Caco-2 (cell line): ENCODE results near the gene AJAP1. TPM values are rescaled to one million over a fixed set of nuclear protein-coding genes. Genes with fewer than 3 reads are reported as not detected.

Experiments
- BruUV-seq: library from RNA; stranded (reverse); fragments of 400-500 nt; replicated peaks from 2 replicates; lab custom pipeline; 2021; lab: Mats Ljungman, UMichigan
- CTCF ChIA-PET: fragments of 300-600 bp; sonication (Branson Sonifier 250); formaldehyde crosslinking; loops from one replicate; lab custom pipeline; 2022; ENCODE audit warnings: antibody characterized with exemption; lab: Charles Lee
- POLR2A ChIA-PET: fragments of 300-600 bp; sonication (Branson Sonifier 250); formaldehyde crosslinking; loops from one replicate; lab custom pipeline; 2022; ENCODE audit warnings: antibody characterized with exemption; lab: Charles Lee
- DNase-seq, 2 experiments: peaks; one replicate each; pipeline versions ENCODE4 v3.0.0 to v3.0.0-alpha.2; 2020 to 2022
- H3K27me3 ChIP-seq: replicated peaks from 2 replicates; pipeline ENCODE4 v1.6.0; 2011; ENCODE audit warnings: low read length; ENCODE audit not compliant: control insufficient read depth, insufficient read depth
- H3K36me3 ChIP-seq: 2 replicates; pipeline ENCODE4 v1.5.1; 2011; ENCODE audit warnings: low read length; ENCODE audit not compliant: control insufficient read depth, insufficient read depth
- H3K4me1 ChIP-seq: fragments of 250-450 bp; sonication (Bioruptor Pico); 2 replicates; pipeline ENCODE4 v1.5.1; 2020; ENCODE audit warnings: mild to moderate bottlenecking
- H3K4me3 ChIP-seq: 2 replicates; pipeline ENCODE4 v1.5.1; 2011; ENCODE audit warnings: low read depth, mild to moderate bottlenecking, control low read depth, low read length
- H3K9me3 ChIP-seq: fragments of 250-450 bp; sonication (Bioruptor Pico); 2 replicates; pipeline ENCODE4 v1.5.1; 2020; ENCODE audit warnings: mild to moderate bottlenecking, moderate library complexity
- H3K27ac Mint-ChIP-seq: one replicate; pipeline ENCODE4 v1.8.0; 2022; ENCODE audit warnings: mixed read lengths; ENCODE audit not compliant: unreplicated experiment
- H3K27me3 Mint-ChIP-seq: one replicate; pipeline ENCODE4 v1.8.0; 2022; ENCODE audit warnings: mixed read lengths; ENCODE audit not compliant: insufficient read depth, unreplicated experiment
- H3K36me3 Mint-ChIP-seq: one replicate; pipeline ENCODE4 v1.8.0; 2022; ENCODE audit warnings: mild to moderate bottlenecking, mixed read lengths; ENCODE audit not compliant: insufficient read depth, unreplicated experiment
- H3K4me1 Mint-ChIP-seq: one replicate; pipeline ENCODE4 v1.8.0; 2022; ENCODE audit warnings: low read depth, mixed read lengths; ENCODE audit not compliant: unreplicated experiment
- H3K4me3 Mint-ChIP-seq: one replicate; pipeline ENCODE4 v1.8.0; 2022; ENCODE audit warnings: mild to moderate bottlenecking, moderate library complexity, mixed read lengths; ENCODE audit not compliant: unreplicated experiment
- H3K9me3 Mint-ChIP-seq: one replicate; pipeline ENCODE4 v1.8.0; 2022; ENCODE audit warnings: mixed read lengths; ENCODE audit not compliant: unreplicated experiment
- intact Hi-C: fragments of 100-400 bp; cut with micrococcal nuclease; formaldehyde crosslinking; loops from one replicate; pipeline ENCODE4 v1.10.0; 2022; ENCODE audit not compliant: unreplicated experiment
- total RNA-seq: library from RNA; stranded (reverse); gene quantifications from 2 replicates; pipeline ENCODE4 v1.2.3, GENCODE V29; 2022
- TF ChIP-seq, protein P1 (sequence below), 2 experiments: fragments of 200-600 bp in 1 of 2; IDR thresholded peaks; 1 replicate in 1 of 2; 2 replicates in 1 of 2; pipeline versions ENCODE4 v1.5.1 to v1.8.0; 2011 to 2022; ENCODE audit warnings: antibody characterized with exemption in 1 of 2, control low read depth in 1 of 2, inconsistent platforms in 1 of 2, low read depth in 1 of 2, low read length in 1 of 2, mild to moderate bottlenecking in 1 of 2, moderate library complexity in 1 of 2; ENCODE audit not compliant: insufficient read depth in 1 of 2, severe bottlenecking in 1 of 2, unreplicated experiment in 1 of 2

AJAP1 gene
- total RNA-seq, 1 experiment from 2014 or later: not detected

DNA sequence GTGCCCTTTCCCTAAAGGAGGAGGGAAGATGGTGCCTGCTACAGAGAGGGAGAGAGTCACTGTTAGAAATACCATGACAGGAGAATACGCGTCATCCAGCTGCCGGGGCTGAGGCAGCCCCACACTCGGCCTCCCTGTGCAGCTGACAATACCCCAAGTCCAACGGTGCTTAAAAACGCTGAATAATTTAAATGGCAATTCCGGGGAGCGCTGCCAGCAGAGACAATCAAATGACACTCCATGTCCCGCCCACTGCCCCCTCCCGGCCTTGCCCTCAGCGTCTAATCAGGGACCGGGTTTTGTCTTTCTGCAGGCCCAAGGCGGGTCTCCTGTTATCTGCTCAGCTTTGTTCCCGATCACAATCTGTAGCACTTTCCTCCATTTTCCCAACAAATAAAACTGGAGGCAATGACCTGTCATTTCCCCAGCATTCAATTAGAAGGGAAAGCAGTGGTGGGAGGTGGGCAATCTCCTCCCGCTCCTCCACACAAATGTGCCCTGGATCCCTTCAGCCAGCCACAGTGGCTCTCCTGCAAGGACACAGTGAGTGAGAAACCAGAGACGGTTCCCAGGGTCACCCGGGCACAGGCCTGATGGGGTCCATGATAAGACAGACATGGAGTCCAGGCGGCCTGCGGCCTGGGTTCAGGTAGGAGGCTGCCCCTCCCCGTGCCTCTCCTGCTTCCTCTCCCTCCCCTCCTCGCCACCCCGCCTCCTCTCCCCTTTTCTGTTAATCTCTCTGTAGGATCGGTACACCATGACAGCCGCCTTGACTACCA lies 42.7 kb upstream of the AJAP1 start:
- no peaks in the 10 kb centered on the region for H3K4me1 Mint-ChIP-seq
- H3K4me3 Mint-ChIP-seq: no peak overlapping the region
- H3K36me3 Mint-ChIP-seq: no peaks in the 10 kb centered on the region
- no peak for DNase-seq
- H3K9me3 Mint-ChIP-seq: peaks cover 11% of the 10 kb centered on the region
- H3K4me1 ChIP-seq: no peaks in the 10 kb centered on the region
- no TSS peak for BruUV-seq
- H3K27me3 Mint-ChIP-seq: no peaks in the 10 kb centered on the region
- H3K27me3 ChIP-seq: no peaks in the 10 kb centered on the region
- H3K4me3 ChIP-seq: no peak overlapping the region
- H3K9me3 ChIP-seq: no peaks in the 10 kb centered on the region
- ChIA-PET CTCF (no interaction called here), POLR2A (no interaction called here)
- intact Hi-C loops: no loop called here
- no peaks in the 10 kb centered on the region for H3K36me3 ChIP-seq
- no peak overlapping the region for H3K27ac Mint-ChIP-seq
- TF ChIP-seq, protein P1, sequence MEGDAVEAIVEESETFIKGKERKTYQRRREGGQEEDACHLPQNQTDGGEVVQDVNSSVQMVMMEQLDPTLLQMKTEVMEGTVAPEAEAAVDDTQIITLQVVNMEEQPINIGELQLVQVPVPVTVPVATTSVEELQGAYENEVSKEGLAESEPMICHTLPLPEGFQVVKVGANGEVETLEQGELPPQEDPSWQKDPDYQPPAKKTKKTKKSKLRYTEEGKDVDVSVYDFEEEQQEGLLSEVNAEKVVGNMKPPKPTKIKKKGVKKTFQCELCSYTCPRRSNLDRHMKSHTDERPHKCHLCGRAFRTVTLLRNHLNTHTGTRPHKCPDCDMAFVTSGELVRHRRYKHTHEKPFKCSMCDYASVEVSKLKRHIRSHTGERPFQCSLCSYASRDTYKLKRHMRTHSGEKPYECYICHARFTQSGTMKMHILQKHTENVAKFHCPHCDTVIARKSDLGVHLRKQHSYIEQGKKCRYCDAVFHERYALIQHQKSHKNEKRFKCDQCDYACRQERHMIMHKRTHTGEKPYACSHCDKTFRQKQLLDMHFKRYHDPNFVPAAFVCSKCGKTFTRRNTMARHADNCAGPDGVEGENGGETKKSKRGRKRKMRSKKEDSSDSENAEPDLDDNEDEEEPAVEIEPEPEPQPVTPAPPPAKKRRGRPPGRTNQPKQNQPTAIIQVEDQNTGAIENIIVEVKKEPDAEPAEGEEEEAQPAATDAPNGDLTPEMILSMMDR (IDR thresholded peaks at IDR 0.05; ENCODE audit: insufficient read depth in 1 of 2, low read depth in 1 of 2, low read length in 1 of 2, severe bottlenecking in 1 of 2, unreplicated experiment in 1 of 2): no peak

DNA sequence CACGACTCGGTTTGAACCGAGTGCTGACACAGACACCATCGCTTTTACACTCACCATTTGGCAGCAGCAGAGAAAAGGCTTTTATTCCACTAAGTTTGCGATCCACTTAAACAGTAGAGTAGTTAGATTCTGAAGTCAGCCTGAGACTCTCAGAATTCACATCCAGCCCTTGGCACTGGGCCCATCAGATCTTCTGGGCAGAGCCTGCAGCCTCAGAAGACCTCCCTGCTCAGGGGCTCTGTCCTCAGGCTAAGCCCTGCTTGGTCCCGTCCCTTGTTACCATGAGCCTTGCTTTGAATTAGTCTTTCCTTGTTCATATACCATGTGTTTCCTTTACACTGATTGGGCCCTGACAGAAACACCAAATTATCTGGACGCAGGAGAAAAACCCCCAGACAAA lies 41.4 kb upstream of the AJAP1 start:
- H3K27me3 ChIP-seq: no peaks in the 10 kb centered on the region
- H3K36me3 ChIP-seq: no peaks in the 10 kb centered on the region
- no peaks in the 10 kb centered on the region for H3K4me1 Mint-ChIP-seq
- CTCF ChIA-PET: no interaction called here
- H3K4me3 ChIP-seq: no peak overlapping the region
- H3K36me3 Mint-ChIP-seq: no peaks in the 10 kb centered on the region
- H3K27ac Mint-ChIP-seq: no peak overlapping the region
- no peaks in the 10 kb centered on the region for H3K27me3 Mint-ChIP-seq
- intact Hi-C loops: no loop called here
- TF ChIP-seq, protein P1 (IDR thresholded peaks at IDR 0.05; ENCODE audit: insufficient read depth in 1 of 2, low read depth in 1 of 2, low read length in 1 of 2, severe bottlenecking in 1 of 2, unreplicated experiment in 1 of 2): no peak
- H3K4me3 Mint-ChIP-seq: no peak overlapping the region
- peaks cover 7% of the 10 kb centered on the region for H3K9me3 Mint-ChIP-seq
- POLR2A ChIA-PET: no interaction called here
- no peak for DNase-seq
- no TSS peak for BruUV-seq
- H3K4me1 ChIP-seq: no peaks in the 10 kb centered on the region
- no peaks in the 10 kb centered on the region for H3K9me3 ChIP-seq

GRCh38 chr1:4613606-4614370 lies 40.6 kb upstream of the AJAP1 start:
- intact Hi-C loops: no loop called here
- TF ChIP-seq, protein P1 (IDR thresholded peaks at IDR 0.05; ENCODE audit: insufficient read depth in 1 of 2, low read depth in 1 of 2, low read length in 1 of 2, severe bottlenecking in 1 of 2, unreplicated experiment in 1 of 2): no peak

More at GRCh38 chr1:4613606-4614370, 40.6 kb upstream of the AJAP1 start:
- no peaks in the 10 kb centered on the region for H3K9me3 ChIP-seq
- H3K36me3 ChIP-seq: no peaks in the 10 kb centered on the region
- H3K27me3 Mint-ChIP-seq: no peaks in the 10 kb centered on the region
- DNase-seq: no peak
- no peaks in the 10 kb centered on the region for H3K4me1 ChIP-seq
- no peaks in the 10 kb centered on the region for H3K27me3 ChIP-seq
- no peak overlapping the region for H3K27ac Mint-ChIP-seq
- H3K4me1 Mint-ChIP-seq: no peaks in the 10 kb centered on the region
- H3K9me3 Mint-ChIP-seq: no peaks in the 10 kb centered on the region
- H3K4me3 ChIP-seq: no peak overlapping the region
- no TSS peak for BruUV-seq
- H3K36me3 Mint-ChIP-seq: no peaks in the 10 kb centered on the region
- ChIA-PET CTCF (no interaction called here), POLR2A (no interaction called here)
- H3K4me3 Mint-ChIP-seq: no peak overlapping the region
